Measurements from ENCODE around the gene FOXE3. TPM values are rescaled to one million over a fixed set of nuclear protein-coding genes. Genes with fewer than 3 reads are reported as not detected.

FOXE3 gene
- total and polyA plus RNA-seq, 10 of the 15 experiments (the other 5 are each of a cell fraction or from before 2014, with no cell fraction given), result 0.13 TPM; not detected in 9

DNA sequence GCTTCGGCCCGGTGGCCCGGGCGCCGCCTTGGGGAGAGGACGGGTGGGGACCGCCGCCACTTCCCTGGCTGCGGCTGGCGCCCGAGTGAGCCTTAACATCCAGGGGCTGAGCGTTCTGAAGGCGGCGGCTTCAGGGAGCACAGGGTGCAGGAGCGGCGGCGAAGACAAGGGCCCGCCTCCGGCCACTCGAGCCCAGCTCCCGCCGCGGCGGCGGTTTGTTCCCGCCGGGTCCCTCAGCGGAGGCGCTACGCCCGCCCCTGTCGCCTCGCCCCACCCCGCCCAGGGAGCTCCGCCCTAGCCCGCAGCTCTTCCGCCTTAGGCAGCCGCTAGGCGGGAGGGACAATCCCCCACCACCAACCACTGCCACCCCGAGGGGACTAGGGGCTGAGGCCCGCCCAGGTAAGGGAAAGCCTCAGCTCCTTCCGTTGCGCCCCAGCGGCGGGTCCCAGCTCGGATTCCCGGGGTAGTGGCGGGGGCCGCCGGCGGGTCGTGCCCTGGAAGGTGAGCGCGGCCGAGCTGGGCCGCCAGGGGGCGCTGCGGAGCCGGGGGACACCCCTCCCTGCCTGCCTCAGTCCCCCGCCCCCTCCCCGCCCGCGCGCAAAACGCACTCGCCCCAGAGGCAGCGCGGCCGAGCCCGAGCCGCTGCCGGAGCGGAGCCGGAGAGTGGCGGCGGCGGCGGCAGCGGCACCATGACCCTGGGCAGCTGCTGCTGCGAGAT lies 21.5 kb downstream of the FOXE3 start, which contains the start of gene FOXD2 (continued):
- no peak for TF ChIP-seq ZNF207 (IDR thresholded peaks at IDR 0.05; ENCODE audit: borderline replicate concordance)
- peak; percentile 93 for TF ChIP-seq SMARCA5 (IDR thresholded peaks at IDR 0.05)
- TF ChIP-seq, protein P1, sequence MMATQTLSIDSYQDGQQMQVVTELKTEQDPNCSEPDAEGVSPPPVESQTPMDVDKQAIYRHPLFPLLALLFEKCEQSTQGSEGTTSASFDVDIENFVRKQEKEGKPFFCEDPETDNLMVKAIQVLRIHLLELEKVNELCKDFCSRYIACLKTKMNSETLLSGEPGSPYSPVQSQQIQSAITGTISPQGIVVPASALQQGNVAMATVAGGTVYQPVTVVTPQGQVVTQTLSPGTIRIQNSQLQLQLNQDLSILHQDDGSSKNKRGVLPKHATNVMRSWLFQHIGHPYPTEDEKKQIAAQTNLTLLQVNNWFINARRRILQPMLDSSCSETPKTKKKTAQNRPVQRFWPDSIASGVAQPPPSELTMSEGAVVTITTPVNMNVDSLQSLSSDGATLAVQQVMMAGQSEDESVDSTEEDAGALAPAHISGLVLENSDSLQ (IDR thresholded peaks at IDR 0.05), result no peak
- peak; percentile 73 for TF ChIP-seq IKZF1 (conservative IDR thresholded peaks at IDR 0.05)
- TF ChIP-seq SREBF1 (IDR thresholded peaks at IDR 0.05; ENCODE audit: low read length), result no peak
- TF ChIP-seq, protein P2, sequence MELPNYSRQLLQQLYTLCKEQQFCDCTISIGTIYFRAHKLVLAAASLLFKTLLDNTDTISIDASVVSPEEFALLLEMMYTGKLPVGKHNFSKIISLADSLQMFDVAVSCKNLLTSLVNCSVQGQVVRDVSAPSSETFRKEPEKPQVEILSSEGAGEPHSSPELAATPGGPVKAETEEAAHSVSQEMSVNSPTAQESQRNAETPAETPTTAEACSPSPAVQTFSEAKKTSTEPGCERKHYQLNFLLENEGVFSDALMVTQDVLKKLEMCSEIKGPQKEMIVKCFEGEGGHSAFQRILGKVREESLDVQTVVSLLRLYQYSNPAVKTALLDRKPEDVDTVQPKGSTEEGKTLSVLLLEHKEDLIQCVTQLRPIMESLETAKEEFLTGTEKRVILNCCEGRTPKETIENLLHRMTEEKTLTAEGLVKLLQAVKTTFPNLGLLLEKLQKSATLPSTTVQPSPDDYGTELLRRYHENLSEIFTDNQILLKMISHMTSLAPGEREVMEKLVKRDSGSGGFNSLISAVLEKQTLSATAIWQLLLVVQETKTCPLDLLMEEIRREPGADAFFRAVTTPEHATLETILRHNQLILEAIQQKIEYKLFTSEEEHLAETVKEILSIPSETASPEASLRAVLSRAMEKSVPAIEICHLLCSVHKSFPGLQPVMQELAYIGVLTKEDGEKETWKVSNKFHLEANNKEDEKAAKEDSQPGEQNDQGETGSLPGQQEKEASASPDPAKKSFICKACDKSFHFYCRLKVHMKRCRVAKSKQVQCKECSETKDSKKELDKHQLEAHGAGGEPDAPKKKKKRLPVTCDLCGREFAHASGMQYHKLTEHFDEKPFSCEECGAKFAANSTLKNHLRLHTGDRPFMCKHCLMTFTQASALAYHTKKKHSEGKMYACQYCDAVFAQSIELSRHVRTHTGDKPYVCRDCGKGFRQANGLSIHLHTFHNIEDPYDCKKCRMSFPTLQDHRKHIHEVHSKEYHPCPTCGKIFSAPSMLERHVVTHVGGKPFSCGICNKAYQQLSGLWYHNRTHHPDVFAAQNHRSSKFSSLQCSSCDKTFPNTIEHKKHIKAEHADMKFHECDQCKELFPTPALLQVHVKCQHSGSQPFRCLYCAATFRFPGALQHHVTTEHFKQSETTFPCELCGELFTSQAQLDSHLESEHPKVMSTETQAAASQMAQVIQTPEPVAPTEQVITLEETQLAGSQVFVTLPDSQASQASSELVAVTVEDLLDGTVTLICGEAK (IDR thresholded peaks at IDR 0.05; ENCODE audit: borderline replicate concordance), result no peak
- TF ChIP-seq, protein P3, sequence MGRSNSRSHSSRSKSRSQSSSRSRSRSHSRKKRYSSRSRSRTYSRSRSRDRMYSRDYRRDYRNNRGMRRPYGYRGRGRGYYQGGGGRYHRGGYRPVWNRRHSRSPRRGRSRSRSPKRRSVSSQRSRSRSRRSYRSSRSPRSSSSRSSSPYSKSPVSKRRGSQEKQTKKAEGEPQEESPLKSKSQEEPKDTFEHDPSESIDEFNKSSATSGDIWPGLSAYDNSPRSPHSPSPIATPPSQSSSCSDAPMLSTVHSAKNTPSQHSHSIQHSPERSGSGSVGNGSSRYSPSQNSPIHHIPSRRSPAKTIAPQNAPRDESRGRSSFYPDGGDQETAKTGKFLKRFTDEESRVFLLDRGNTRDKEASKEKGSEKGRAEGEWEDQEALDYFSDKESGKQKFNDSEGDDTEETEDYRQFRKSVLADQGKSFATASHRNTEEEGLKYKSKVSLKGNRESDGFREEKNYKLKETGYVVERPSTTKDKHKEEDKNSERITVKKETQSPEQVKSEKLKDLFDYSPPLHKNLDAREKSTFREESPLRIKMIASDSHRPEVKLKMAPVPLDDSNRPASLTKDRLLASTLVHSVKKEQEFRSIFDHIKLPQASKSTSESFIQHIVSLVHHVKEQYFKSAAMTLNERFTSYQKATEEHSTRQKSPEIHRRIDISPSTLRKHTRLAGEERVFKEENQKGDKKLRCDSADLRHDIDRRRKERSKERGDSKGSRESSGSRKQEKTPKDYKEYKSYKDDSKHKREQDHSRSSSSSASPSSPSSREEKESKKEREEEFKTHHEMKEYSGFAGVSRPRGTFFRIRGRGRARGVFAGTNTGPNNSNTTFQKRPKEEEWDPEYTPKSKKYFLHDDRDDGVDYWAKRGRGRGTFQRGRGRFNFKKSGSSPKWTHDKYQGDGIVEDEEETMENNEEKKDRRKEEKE (IDR thresholded peaks at IDR 0.05), result no peak
- TF ChIP-seq, protein P4, sequence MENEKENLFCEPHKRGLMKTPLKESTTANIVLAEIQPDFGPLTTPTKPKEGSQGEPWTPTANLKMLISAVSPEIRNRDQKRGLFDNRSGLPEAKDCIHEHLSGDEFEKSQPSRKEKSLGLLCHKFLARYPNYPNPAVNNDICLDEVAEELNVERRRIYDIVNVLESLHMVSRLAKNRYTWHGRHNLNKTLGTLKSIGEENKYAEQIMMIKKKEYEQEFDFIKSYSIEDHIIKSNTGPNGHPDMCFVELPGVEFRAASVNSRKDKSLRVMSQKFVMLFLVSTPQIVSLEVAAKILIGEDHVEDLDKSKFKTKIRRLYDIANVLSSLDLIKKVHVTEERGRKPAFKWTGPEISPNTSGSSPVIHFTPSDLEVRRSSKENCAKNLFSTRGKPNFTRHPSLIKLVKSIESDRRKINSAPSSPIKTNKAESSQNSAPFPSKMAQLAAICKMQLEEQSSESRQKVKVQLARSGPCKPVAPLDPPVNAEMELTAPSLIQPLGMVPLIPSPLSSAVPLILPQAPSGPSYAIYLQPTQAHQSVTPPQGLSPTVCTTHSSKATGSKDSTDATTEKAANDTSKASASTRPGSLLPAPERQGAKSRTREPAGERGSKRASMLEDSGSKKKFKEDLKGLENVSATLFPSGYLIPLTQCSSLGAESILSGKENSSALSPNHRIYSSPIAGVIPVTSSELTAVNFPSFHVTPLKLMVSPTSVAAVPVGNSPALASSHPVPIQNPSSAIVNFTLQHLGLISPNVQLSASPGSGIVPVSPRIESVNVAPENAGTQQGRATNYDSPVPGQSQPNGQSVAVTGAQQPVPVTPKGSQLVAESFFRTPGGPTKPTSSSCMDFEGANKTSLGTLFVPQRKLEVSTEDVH (IDR thresholded peaks at IDR 0.05; ENCODE audit: low read depth, partially characterized antibody), result no peak
- TF ChIP-seq RBBP5 (conservative IDR thresholded peaks at IDR 0.05), result no peak
- TF ChIP-seq, protein P5, sequence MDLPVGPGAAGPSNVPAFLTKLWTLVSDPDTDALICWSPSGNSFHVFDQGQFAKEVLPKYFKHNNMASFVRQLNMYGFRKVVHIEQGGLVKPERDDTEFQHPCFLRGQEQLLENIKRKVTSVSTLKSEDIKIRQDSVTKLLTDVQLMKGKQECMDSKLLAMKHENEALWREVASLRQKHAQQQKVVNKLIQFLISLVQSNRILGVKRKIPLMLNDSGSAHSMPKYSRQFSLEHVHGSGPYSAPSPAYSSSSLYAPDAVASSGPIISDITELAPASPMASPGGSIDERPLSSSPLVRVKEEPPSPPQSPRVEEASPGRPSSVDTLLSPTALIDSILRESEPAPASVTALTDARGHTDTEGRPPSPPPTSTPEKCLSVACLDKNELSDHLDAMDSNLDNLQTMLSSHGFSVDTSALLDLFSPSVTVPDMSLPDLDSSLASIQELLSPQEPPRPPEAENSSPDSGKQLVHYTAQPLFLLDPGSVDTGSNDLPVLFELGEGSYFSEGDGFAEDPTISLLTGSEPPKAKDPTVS (IDR thresholded peaks at IDR 0.05; ENCODE audit: low read depth, low read length), result no peak
- TF ChIP-seq, protein P6, sequence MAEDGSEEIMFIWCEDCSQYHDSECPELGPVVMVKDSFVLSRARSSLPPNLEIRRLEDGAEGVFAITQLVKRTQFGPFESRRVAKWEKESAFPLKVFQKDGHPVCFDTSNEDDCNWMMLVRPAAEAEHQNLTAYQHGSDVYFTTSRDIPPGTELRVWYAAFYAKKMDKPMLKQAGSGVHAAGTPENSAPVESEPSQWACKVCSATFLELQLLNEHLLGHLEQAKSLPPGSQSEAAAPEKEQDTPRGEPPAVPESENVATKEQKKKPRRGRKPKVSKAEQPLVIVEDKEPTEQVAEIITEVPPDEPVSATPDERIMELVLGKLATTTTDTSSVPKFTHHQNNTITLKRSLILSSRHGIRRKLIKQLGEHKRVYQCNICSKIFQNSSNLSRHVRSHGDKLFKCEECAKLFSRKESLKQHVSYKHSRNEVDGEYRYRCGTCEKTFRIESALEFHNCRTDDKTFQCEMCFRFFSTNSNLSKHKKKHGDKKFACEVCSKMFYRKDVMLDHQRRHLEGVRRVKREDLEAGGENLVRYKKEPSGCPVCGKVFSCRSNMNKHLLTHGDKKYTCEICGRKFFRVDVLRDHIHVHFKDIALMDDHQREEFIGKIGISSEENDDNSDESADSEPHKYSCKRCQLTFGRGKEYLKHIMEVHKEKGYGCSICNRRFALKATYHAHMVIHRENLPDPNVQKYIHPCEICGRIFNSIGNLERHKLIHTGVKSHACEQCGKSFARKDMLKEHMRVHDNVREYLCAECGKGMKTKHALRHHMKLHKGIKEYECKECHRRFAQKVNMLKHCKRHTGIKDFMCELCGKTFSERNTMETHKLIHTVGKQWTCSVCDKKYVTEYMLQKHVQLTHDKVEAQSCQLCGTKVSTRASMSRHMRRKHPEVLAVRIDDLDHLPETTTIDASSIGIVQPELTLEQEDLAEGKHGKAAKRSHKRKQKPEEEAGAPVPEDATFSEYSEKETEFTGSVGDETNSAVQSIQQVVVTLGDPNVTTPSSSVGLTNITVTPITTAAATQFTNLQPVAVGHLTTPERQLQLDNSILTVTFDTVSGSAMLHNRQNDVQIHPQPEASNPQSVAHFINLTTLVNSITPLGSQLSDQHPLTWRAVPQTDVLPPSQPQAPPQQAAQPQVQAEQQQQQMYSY (CRISPR knock-in tag; IDR thresholded peaks at IDR 0.05), result no peak
